T-helper 9 cell (primary cell): ENCODE results near the gene CLMP.

Source experiments
- DNase-seq: peaks from one replicate; pipeline ENCODE4 v3.0.0-alpha.2; 2020

Gene CLMP

DNA sequence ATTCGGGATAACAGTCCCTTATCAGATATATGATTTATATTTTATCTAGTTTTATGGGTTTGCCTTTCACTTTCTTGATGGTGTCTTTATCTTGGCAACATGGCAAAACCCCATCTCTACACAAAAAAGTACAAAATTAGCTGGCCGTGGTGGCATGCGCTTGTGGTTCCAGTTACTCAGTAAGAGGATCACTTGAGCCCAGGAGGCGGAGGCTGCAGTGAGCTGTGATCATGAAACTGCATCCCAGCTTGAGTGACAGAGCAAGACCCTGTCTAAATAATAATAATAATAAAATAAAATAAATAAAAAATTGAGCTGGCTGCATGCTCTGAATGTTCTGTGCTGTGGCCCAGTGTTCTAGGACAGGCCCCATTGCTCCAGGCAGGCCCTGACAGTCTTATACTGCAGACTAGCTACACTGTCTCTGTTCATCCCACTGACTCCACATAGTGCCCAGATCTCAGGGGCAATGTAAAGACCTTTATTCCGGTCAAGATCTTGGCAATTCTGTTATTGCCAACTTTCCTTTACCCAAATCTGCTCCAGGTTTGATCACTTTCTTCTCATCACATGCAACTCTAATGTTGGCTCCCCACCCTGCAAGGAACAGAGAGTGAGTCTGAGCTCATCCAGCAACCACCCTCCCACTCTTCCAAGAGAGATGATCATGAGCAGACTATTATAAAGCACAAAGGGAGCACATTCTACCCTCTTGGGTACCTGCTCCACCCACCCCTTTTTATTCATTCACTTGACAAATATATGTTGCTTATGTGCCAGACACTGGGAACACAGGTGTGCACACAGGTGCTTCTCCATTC lies 141.9 kb downstream of the CLMP start:
- DNase-seq: no peak

DNA sequence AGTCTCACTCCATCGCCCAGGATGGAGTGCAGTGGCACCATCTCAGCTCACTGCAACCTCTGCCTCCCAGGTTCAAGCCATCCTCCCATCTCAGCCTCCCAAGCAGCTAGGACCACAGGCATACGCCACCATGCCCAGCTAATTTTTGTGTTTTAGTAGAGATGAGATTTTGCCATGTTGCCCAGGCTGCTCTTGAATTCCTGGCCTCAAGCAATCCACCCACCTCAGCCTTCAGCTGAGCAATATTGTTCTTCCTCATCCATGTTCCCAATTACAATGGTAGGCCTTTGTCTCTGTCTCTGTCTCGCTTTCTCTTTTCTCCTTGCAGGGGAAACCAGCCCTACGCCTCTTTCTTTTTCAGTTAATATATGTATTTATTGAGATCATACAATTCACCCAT lies 143.4 kb downstream of the CLMP start:
- no peak for DNase-seq

DNA sequence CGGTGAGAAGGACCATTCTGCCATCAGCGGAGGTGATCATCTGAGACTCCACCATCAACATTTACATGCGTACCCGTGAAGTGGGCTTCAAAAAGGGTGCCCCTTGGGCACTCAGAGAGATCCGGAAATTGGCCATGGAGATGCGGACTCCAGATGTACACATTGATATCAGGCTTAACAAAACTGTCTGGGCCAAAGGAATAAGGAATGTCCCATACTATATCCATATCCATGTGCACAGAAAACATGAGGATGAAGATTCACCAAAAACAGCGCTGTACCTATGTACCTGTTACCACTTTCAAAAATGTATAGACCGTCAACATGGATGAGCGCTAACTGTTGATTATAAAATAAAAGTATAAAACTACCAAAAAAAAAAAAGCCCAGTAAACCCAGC lies 143.9 kb downstream of the CLMP start:
- DNase-seq: no peak

- no peak for DNase-seq
Measured at GRCh38 chr11:123047947-123048293, 147.1 kb downstream of the CLMP start.

- no peak for DNase-seq
Measured at GRCh38 chr11:123047266-123047946, 147.6 kb downstream of the CLMP start.

GRCh38 chr11:123046473-123047259 lies 148.4 kb downstream of the CLMP start:
- DNase-seq: no peak

- DNase-seq: no peak
Measured at GRCh38 chr11:123045101-123045500, 149.9 kb downstream of the CLMP start.

DNA sequence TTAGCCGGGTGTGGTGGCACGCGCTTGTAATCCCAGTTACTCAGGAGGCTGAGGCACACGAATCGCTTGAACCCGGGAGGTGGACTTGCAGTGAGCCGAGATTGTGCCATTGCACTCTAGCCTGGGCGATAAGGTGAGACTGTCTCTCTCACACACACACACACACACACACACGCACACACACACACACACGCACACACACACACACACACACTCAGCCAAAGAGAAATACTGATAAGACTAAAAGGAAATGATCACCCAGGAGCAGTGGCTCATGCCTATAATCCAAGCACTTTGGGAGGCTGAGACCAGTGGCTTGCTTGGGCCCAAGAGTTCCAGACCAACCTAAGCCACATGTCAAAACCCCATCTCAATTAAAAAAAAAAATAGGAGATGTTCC lies 153.9 kb downstream of the CLMP start:
- DNase-seq: no peak

DNA sequence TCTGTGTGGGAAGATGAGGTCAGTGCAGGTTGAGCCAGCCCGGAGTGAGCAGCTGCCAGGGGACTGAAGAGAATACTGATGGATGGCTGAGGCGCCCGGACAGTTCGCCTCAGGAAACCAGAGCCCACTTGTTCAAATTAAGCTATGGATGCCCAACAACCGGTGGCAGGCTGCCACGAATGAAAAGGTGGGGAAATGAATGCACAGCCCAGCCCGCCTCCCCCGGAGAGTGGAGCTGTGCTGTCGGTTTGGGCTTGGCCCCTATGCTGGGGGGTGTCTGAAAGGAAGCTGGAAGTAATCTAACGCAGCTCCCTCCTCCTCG lies 155.0 kb downstream of the CLMP start:
- no peak for DNase-seq

- DNase-seq: no peak
Measured at GRCh38 chr11:123035831-123036230, 159.2 kb downstream of the CLMP start.

GRCh38 chr11:123034597-123034996 lies 160.5 kb downstream of the CLMP start:
- DNase-seq: no peak

GRCh38 chr11:123033895-123034294 lies 161.2 kb downstream of the CLMP start:
- DNase-seq: no peak

- no peak for DNase-seq
Measured at GRCh38 chr11:123030517-123030916, 164.5 kb downstream of the CLMP start.

GRCh38 chr11:123020968-123021367 lies 174.1 kb downstream of the CLMP start:
- no peak for DNase-seq
